Vagina (tissue), 2 donors: Measurements from ENCODE around the gene CKAP4. TPM values are rescaled to one million over a fixed set of nuclear protein-coding genes. Genes with fewer than 3 reads are reported as not detected.
A peak's percentile ranks its signal among the peaks of the same experiment; 100 is the strongest.

Source experiments
- DNase-seq, 2 donors: peaks; one replicate each; pipeline ENCODE4 v3.0.0-alpha.2; 2017; ENCODE audit errors: extremely low spot score in 2 of 2
- H3K27ac ChIP-seq: fragments of 200-600 bp; sonication (generic); one replicate; pipeline ENCODE4 v1.5.1; 2019
- H3K27me3 ChIP-seq: fragments of 200-600 bp; sonication (generic); one replicate; pipeline ENCODE4 v1.5.1; 2019
- H3K36me3 ChIP-seq, 2 donors: fragments of 200-600 bp; sonication (generic); one replicate each; pipeline ENCODE4 v1.5.1; 2017 to 2019
- H3K4me1 ChIP-seq: fragments of 200-600 bp; sonication (generic); one replicate; pipeline ENCODE4 v1.5.1; 2019
- H3K4me3 ChIP-seq, 2 donors: fragments of 200-600 bp; sonication (generic); 1 replicate in 1 of 2; 2 replicates in 1 of 2; pipeline ENCODE4 v1.5.1; 2016 to 2019
- H3K9me3 ChIP-seq: fragments of 200-600 bp; sonication (generic); one replicate; pipeline ENCODE4 v1.5.1; 2019
- CTCF ChIP-seq, 3 experiments: fragments of 450-650 bp in 2 of 3; fragments of 200-600 bp in 1 of 3; sonication (generic) in 1 of 3; IDR thresholded peaks; one replicate each; pipeline ENCODE4 v1.5.1; 2017 to 2019; ENCODE audit warnings: antibody characterized with exemption in 3 of 3, mild to moderate bottlenecking in 2 of 3, moderate library complexity in 2 of 3
- POLR2A ChIP-seq, 2 donors: fragments of 450-650 bp; IDR thresholded peaks; one replicate each; pipeline ENCODE4 v1.6.1; 2017; ENCODE audit warnings: antibody characterized with exemption in 2 of 2, mild to moderate bottlenecking in 2 of 2, moderate library complexity in 2 of 2
- POLR2AphosphoS5 ChIP-seq, 2 donors: sonication (generic); formaldehyde crosslinking; IDR thresholded peaks; one replicate each; pipeline ENCODE4 v1.9.0; 2017; ENCODE audit warnings: antibody characterized with exemption in 2 of 2, mild to moderate bottlenecking in 2 of 2, low read depth in 1 of 2; ENCODE audit not compliant: insufficient read depth in 1 of 2
- intact Hi-C: fragments of 100-400 bp; cut with DNase I; formaldehyde crosslinking; loops from one replicate; pipeline ENCODE4 v1.15.1; 2023
- total RNA-seq: library from RNA; depleted of rRNA; stranded (reverse); fragments of >200 nt; gene quantifications from one replicate; pipeline ENCODE4 v1.2.3, GENCODE V29; 2016

The CKAP4 gene
- total RNA-seq, 1 donor from 2014 or later, result 42.5 TPM

- intact Hi-C loops, result loop anchor here (5.0 kb wide), 1 partner anchor 1478 kb away; no protein-coding TSS in a partner anchor
- Histone ChIP-seq H3K27ac (peak overlapping the region; percentile 66), H3K36me3 (no peaks in the 10 kb centered on the region), H3K9me3 (no peaks in the 10 kb centered on the region), H3K4me1 (peaks cover 16% of the 10 kb centered on the region), H3K27me3 (no peaks in the 10 kb centered on the region), H3K4me3 (no peak overlapping the region)
- no peak for DNase-seq
- TF ChIP-seq POLR2AphosphoS5 (IDR thresholded peaks at IDR 0.05; ENCODE audit: insufficient read depth in 1 of 2, low read depth in 1 of 2) (no peak), CTCF (IDR thresholded peaks at IDR 0.05) (no peak), POLR2A (IDR thresholded peaks at IDR 0.05) (no peak)
Measured at GRCh38 chr12:106195621-106196027, 52.2 kb downstream of the CKAP4 start.

DNA sequence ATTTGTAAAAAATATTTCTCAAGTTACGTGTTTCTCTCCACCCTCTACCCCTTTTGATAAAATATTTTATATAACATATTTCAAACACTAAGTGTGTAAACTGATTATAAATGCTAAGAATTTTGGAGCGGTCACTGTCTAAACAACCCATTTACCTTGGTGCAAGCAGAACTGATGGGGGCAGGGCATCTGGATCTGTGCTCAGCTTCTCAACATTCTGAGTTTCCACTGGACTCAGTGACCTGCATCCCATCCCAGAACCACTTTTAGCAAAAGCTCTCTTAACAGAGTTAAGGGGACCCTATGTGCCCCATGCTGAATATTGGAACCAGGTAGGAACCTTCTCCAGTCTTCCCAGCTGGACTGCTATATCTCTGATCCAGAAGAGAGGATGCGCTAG is 53.5 kb downstream of the CKAP4 start:
- intact Hi-C loops, result no loop called here

DNA sequence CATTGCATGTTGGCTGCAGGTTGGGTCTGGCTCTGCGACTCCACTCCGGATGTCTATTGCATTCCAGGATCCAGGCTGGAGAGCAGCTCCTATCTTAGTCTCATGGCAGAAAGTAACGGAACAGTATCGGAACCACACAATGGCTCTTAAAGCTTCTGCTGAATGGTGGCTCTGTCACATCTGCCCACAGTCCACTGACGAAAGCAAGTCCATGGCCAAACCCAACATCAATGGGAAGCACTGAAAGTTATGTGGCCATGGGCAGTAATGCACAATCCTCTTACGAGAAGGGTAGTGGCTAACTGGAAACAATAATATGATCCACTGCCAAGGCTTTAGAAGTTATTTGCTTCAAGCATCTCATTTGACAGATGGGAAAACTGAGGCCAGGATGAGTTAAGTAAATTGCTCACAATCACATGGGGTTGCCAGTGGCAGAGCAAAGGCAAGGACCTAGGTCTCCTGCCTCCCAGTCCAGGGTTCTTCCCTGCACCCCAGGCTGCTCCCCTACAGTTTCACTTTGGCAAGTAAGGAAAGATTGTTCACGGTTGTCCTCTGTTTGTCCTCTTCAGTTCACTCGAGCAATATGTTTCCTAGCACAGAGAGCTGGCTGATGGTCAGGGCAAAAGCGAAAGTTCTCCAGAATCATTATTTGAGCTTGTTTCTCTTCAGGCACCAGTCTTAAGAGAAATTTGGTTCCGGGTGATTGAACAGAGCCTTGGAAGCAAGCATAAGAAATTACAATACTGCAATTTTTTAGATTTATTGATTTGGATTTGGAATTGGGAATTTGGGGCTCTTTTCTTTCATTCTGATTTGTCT is 54.2 kb downstream of the CKAP4 start:
- intact Hi-C loops, result no loop called here
- Histone ChIP-seq H3K4me1 (peaks cover 16% of the 10 kb centered on the region), H3K9me3 (no peaks in the 10 kb centered on the region), H3K27me3 (no peaks in the 10 kb centered on the region), H3K4me3 (no peak overlapping the region), H3K27ac (no peak overlapping the region), H3K36me3 (no peaks in the 10 kb centered on the region)
- no peak for DNase-seq
- TF ChIP-seq CTCF (IDR thresholded peaks at IDR 0.05), result no peak
- no peak for TF ChIP-seq POLR2AphosphoS5 (IDR thresholded peaks at IDR 0.05; ENCODE audit: insufficient read depth in 1 of 2, low read depth in 1 of 2)
- TF ChIP-seq POLR2A (IDR thresholded peaks at IDR 0.05), result no peak

More for the DNA sequence above, 53.5 kb downstream of the CKAP4 start:
- Histone ChIP-seq H3K27ac (peak overlapping the region; percentile 56), H3K4me1 (peaks cover 16% of the 10 kb centered on the region), H3K4me3 (no peak overlapping the region), H3K36me3 (no peaks in the 10 kb centered on the region), H3K9me3 (no peaks in the 10 kb centered on the region), H3K27me3 (no peaks in the 10 kb centered on the region)
- DNase-seq, result no peak
- TF ChIP-seq POLR2A (IDR thresholded peaks at IDR 0.05) (no peak), POLR2AphosphoS5 (IDR thresholded peaks at IDR 0.05; ENCODE audit: insufficient read depth in 1 of 2, low read depth in 1 of 2) (no peak), CTCF (IDR thresholded peaks at IDR 0.05) (no peak)

- intact Hi-C loops, result no loop called here
- no peak overlapping the region for H3K27ac ChIP-seq
- no peak for DNase-seq
- no peak for TF ChIP-seq POLR2AphosphoS5 (IDR thresholded peaks at IDR 0.05; ENCODE audit: insufficient read depth in 1 of 2, low read depth in 1 of 2)
- TF ChIP-seq CTCF (IDR thresholded peaks at IDR 0.05), result no peak
- no peak for TF ChIP-seq POLR2A (IDR thresholded peaks at IDR 0.05)
- no peaks in the 10 kb centered on the region for H3K9me3 ChIP-seq
- H3K36me3 ChIP-seq, result no peaks in the 10 kb centered on the region
- H3K27me3 ChIP-seq, result no peaks in the 10 kb centered on the region
- no peak overlapping the region for H3K4me3 ChIP-seq
- peaks cover 15% of the 10 kb centered on the region for H3K4me1 ChIP-seq
Measured at GRCh38 chr12:106192659-106193393, 55.0 kb downstream of the CKAP4 start.
